Stimulated activated CD8-positive, alpha-beta memory T cell treated with anti-CD3 and anti-CD28 coated beads, Interleukin-4, amount 100 ng/mL, for 48 hours (primary cell): ENCODE data around the gene ECHS1.
"Not testable (repeated sequence)": the region's sequence is repeated elsewhere in the genome, so short reads cannot be mapped to it uniquely, and the experiment has no call there.

Experiments used
- DNase-seq: peaks from one replicate; pipeline ENCODE4 v3.0.0-alpha.2; 2020

Gene ECHS1

GRCh38 chr10:133397938-133398337 lies 24.8 kb upstream of the ECHS1 start:
- no peak for DNase-seq

DNA sequence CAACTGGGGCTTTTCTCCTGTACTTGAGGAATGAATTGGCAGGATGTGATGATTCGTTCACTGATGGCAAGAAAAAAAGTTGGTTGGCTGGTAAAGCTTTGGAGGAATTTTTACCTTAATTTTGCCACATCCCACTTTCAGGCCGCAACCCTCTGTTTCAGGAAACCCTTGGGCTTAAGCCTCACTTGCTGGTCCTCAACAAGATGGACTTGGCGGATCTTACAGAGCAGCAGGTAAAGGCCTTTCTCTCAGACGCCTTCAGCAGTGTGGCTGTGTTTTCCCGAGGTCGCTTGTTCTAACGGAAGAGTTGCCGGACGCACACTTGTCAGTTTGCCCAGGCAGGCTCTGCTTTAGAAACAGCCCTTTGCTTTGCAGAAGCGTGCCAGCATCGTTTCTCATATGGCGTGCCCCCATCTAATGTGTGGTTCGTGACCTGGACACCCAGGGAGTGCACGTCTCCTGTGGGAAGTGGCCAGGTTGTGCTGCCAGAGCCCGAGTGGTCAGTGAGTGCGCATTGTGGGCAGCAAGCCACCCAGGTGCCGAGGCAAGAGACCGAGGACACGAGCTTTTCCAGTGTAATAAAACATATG lies 23.0 kb upstream of the ECHS1 start:
- DNase-seq, result peak; percentile 20

GRCh38 chr10:133394801-133395221 lies 21.7 kb upstream of the ECHS1 start:
- peak; percentile 31 for DNase-seq

GRCh38 chr10:133394064-133394663 lies 21.0 kb upstream of the ECHS1 start, which contains the start of gene MTG1:
Gene MTG1 (plus strand): TSS chr10:133394157. CDS start chr10:133394221, 64 bp downstream.
- peak; percentile 98 for DNase-seq

DNA sequence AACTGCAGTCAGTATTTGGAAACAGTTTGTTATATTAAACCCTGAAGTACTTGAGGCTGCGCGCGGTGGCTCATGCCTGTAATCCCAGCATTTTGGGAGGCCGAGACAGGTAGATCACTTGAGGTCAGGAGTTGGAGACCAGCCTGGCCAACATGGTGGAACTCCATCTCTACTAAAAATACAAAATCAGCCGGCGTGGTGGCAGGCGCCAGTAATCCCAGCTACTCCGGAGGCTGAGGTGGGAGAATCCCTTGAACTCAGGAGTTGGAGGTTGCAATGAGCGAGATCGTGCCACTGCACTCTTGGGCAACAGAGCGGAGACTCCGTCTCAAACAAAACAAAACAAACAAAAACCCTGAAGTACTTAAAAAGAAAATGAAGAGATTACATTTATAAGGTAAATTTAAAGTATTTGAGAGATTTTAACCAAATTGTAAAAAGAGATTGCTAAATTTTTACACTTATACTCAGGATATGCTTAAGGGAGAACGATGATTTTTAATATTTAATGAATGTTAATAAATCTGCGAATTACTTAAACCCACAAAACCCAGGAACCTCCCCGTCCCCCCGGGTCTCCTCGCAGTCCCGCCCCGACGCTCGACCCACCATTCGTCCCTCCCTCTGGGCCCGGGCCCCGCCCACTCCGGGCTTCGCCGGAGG lies 20.4 kb upstream of the ECHS1 start:
- peak; percentile 25 for DNase-seq

- peak; percentile 73 for DNase-seq
Observed at GRCh38 chr10:133391761-133392518, 18.8 kb upstream of the ECHS1 start.

DNA sequence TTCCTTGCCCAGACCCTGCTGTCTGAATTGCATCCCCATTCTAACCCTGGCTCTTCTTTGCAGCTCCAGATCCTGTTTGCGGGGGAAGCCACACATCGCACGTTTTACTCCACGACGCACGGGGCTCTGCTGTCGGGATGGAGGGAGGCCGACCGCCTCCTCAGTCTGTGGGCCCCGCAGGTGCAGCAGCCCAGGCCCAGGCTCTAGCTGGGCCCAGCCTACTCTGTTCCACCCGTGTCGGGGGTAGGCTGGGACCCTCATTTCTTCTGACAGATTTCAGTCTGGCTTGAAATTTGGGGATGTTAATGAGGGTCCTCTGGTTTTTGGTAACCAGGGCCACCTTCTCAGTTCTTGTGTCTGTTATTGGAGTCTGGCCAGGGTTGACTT lies 18.1 kb upstream of the ECHS1 start:
- peak; percentile 25 for DNase-seq

GRCh38 chr10:133390597-133391248 lies 17.6 kb upstream of the ECHS1 start:
- peak; percentile 36 for DNase-seq

DNA sequence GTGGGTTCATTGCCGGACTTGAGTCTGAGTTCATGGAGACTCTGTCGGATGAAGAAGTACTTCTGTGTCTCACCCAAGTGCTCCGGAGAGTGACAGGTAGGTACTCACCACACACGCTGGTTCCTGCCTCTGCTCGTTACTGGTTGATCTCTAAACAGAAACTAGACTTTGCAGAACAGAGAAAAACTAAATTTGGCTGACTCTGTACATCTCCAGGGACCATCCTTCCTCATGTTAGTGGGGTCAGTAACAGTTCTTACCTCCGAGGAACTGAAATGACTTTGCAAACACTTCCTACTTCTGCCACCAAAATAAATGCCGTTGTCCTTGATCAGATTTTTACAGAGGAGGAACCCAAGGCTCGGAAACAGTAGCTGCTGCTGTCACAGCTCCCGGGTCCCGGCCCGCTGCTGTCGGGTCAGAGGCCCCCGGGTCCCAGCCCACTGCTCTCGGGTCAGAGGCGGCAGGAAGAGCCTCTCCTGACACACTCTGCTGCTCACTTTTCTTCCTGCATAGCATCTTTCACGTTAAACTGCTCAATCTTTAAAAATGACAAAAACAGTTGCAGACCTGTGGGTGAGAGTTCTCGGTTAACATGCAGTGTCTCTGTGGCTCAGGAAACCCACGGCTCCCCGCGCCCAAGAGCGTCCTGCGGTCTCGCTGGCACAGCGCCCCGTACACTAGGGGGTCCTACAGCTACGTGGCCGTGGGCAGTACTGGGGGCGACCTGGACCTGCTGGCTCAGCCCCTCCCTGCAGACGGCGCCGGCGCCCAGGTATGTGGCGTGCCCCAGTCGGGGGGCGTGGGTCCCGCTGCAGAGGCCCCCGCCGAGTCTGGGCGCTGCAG lies 16.0 kb upstream of the ECHS1 start:
- peak; percentile 59 for DNase-seq

DNA sequence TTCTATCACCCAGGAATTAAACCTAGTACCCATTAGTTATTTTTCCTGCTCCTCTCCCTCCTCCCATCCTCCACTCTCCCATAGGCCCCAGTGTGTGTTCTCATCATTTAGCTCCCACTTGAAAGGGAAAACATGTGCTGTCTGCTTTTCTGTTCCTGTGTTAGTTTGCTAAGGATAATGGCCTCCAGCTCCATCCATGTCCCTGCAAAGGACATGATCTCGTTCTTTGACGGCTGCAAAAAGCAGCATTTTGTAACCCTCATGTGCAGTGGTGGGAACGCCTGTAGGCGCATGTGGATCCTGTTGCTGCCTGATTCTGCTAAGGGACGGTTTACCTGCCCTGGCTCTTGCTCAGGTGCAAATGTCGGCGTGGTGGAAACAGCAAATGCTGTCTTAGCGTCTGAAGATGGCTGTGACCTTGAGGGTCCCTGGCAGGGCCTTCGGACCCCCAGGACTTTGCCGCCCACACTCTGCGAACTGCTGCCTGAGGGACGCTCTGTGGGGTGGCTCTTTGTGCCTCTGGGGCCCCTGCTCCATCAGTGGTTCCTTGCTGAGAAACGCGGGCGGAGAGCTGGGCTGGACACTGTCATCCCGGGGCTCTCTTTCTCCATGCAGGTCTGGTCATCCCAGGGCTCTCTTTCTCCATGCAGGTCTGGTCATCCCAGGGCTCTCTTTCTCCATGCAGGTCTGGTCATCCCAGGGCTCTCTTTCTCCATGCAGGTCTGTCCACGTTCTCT lies 15.2 kb upstream of the ECHS1 start:
- peak; percentile 23 for DNase-seq

DNA sequence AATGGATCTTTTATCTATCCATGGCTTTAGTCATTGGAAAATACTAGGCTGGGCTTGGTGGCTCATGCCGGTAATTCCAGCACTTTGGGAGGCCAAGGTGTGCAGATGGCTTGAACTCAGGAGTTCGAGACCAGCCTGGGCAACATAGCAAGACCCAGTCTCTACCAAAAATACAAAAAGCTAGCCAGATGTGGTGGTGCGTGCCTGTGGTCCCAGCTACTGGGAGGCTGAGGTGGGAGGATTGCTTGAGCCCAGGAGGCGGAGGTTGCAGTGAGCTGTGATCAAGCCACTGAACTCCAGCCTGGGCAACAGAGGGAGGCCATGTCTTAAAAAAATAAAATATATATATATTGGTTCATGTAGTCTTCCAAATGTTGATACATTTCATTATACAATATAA lies 13.8 kb upstream of the ECHS1 start:
- not testable (repeated sequence) for DNase-seq

- DNase-seq, result no peak
Observed at GRCh38 chr10:133385214-133385613, 12.1 kb upstream of the ECHS1 start.

GRCh38 chr10:133384071-133384470 lies 10.9 kb upstream of the ECHS1 start:
- no peak for DNase-seq

- DNase-seq, result no peak
Observed at GRCh38 chr10:133383551-133383950, 10.4 kb upstream of the ECHS1 start.

- DNase-seq, result no peak
Observed at GRCh38 chr10:133381036-133381435, 7.9 kb upstream of the ECHS1 start.

DNA sequence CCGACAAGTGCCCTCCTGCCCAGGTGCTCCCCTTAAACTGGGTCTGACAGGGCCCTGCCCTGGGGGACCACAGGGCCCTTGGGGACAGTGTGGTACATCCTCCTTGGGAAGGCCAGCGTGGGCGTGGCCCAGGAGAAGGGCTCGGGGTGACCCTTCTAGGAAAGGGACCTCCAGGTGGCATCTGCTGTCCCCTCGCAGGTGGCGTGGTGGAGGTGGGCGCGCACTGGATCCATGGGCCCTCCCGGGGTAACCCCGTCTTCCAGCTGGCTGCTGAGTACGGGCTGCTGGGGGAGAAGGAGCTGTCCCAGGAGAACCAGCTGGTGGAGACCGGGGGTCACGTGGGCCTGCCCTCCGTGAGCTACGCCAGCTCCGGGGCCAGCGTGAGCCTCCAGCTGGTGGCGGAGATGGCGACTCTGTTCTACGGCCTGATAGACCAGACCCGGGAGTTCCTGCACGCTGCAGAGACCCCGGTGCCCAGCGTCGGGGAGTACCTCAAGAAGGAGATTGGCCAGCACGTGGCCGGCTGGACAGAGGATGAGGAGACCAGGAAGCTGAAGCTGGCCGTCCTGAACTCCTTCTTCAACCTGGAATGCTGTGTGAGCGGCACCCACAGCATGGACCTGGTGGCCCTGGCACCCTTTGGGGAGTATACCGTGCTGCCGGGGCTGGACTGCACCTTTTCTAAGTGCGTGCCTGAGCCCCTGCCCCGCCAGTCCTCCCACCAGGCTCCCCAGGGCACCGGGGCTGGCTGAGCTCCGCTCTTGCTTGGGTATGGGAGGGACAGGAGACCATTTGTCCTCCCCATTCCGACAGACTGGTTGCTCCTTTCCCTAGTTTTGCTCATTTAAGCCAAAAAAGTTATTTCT lies 6.9 kb upstream of the ECHS1 start:
- DNase-seq, result no peak

- peak; percentile 78 for DNase-seq
Observed at GRCh38 chr10:133379152-133379800, 6.1 kb upstream of the ECHS1 start, which contains the start of gene PAOX. Gene PAOX (plus strand): TSS chr10:133379262. CDS start chr10:133379317, 55 bp downstream.

- DNase-seq, result peak; percentile 70
Observed at GRCh38 chr10:133378251-133379096, 5.3 kb upstream of the ECHS1 start.

GRCh38 chr10:133377818-133378250 lies 4.7 kb upstream of the ECHS1 start:
- DNase-seq, result no peak
